DOHH2 (cell line): Measurements from ENCODE around the gene SMARCC1.

Experiments used
- EZH2phosphoT487 ChIP-seq: fragments of 200-600 bp; sonication (generic); IDR thresholded peaks from 2 replicates; pipeline ENCODE4 v1.6.1; 2017; ENCODE audit warnings: borderline replicate concordance, mild to moderate bottlenecking, antibody characterized with exemption, low read length, moderate library complexity, mixed read lengths
- TF ChIP-seq, protein P1 (sequence below): fragments of 200-600 bp; sonication (generic); IDR thresholded peaks from one replicate; pipeline ENCODE4 v1.5.1; 2014; ENCODE audit warnings: antibody characterized with exemption, mild to moderate bottlenecking, low read depth, low read length; ENCODE audit not compliant: poor library complexity, severe bottlenecking

DNA sequence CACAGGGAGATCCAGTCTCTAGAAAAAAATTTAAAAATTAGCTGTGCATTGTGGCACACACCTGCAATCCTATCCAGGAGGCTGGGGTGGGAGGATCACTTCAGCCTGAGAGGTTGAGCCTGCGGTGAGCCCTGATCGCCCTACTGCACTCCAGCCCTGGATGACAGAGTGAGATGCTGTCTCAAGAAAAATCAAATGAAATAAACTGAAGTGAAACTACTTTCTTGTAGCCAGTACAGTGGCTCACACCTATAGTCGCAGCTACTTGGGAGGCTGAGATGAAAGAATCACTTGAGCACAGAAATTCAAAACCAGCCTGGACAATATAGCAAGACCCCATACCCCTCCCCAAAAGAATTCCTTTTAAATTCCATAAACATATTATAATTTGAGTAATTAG lies 35.4 kb downstream of the SMARCC1 start:
- TF ChIP-seq, protein P1, sequence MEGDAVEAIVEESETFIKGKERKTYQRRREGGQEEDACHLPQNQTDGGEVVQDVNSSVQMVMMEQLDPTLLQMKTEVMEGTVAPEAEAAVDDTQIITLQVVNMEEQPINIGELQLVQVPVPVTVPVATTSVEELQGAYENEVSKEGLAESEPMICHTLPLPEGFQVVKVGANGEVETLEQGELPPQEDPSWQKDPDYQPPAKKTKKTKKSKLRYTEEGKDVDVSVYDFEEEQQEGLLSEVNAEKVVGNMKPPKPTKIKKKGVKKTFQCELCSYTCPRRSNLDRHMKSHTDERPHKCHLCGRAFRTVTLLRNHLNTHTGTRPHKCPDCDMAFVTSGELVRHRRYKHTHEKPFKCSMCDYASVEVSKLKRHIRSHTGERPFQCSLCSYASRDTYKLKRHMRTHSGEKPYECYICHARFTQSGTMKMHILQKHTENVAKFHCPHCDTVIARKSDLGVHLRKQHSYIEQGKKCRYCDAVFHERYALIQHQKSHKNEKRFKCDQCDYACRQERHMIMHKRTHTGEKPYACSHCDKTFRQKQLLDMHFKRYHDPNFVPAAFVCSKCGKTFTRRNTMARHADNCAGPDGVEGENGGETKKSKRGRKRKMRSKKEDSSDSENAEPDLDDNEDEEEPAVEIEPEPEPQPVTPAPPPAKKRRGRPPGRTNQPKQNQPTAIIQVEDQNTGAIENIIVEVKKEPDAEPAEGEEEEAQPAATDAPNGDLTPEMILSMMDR = no peak
- TF ChIP-seq EZH2phosphoT487 = no peak
